Activated CD8-positive, alpha-beta memory T cell treated with anti-CD3 and anti-CD28 coated beads for 24 hours (primary cell): Measurements from ENCODE around the gene HAGH.
A peak's percentile ranks its signal among the peaks of the same experiment; 100 is the strongest.
"Not testable (repeated sequence)": the region's sequence is repeated elsewhere in the genome, so short reads cannot be mapped to it uniquely, and the experiment has no call there.

Experiments
- DNase-seq: peaks from one replicate; pipeline ENCODE4 v3.0.0-alpha.2; 2020

The HAGH gene

DNA sequence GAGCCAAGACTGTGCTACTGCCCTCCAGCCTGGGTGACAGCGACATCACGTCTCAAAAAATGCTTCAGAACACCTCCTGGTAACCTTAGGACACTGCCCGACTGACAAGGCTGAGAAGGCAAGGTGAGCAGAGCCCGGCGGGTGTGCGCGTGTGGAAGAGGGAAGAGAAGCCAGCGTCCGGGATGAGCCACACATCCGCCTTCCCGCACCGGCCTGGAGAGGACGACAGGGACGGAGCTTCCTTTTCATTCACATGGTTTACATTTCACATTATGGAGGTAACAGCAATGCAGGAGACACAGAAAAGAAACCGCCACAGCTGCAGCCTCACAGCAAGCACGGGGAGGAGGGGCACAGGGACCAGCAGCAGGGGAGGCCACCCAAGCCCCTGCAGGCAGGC is 16.5 kb downstream of the HAGH start:
- DNase-seq: no peak

DNA sequence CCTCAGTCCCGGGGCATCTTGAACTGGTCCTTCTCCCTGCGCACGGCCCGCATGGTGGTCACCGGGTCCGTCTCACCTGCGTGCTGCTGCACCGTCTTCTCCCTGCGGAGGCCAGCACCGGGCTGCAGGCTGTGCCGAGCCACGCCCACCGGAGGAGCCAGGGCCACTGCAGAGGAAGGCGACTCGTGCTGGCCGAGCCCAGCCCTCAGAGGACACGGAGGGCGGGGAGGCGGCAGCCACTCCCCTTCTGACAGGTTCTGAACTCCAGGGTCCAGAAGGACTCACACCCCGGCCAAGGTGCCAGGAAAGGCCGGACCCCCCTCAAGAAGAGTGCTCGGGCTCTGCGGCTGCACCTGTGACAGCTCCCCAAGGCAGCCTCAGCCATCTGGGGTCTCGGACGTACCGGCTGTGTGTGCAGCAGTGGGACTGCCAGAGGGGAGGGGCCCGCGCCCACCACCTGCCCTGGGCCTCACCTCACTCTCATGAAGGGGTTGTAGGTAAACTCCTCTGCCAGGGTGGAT is 17.3 kb downstream of the HAGH start:
- DNase-seq: no peak

DNA sequence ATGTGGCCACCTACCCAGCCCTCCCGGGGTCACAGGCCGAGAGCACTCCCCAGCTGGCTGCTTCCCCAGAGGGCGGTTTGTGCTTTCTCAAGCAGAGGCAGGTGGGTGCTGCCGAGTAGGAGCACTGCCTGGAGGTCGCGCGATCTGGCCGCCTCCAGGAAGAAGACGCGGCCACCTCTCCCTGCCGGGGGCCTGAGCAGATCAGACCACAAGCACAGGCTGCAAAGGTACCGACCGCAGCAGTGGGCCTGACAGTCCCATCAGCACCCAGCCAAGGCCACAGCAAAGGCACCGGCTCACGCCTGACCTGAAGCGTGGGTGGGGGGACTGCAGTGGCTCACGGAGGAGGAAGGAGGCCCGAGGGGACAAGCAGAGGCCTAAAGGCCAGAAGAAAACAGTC is 17.9 kb downstream of the HAGH start:
- DNase-seq: no peak

DNA sequence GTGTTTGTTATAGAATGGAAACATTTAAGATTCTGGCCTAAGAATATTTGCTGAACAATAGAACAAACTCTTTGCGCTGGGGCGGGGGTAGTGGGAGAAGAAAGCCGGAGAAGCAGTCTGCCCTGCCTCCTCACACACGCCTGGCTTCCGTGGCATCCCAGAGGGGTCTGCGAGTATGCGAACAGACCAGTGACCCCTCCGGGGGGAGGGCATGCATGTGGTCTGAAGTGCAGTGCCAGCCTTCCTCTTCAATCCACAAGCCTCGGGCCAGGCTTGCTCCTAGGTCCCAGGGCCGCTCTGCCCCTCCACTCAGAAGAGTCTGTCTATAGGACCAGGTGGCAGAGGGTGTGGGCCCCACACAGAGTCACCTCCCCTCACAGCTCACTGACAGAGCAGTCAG is 19.0 kb downstream of the HAGH start:
- DNase-seq: no peak

DNA sequence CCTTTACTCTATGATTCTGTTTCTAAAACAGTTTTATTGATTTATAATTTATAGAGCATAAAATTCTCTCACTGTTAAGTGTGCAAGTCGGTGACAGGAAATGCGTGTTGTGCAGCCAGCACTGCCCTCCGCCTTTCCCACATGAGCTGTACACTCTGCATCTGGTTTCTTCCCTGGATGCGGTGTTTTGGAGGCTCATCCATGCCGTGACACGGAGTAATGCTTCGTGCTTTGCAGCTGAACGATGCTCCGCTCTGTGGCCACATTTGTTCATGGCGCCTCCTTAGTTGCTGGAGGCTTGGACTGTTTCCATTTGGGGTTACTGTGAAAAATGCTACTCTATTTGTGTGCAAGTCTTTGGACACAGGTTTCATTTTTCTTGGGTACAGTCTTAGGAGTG is 25.9 kb downstream of the HAGH start:
- DNase-seq: no peak

DNA sequence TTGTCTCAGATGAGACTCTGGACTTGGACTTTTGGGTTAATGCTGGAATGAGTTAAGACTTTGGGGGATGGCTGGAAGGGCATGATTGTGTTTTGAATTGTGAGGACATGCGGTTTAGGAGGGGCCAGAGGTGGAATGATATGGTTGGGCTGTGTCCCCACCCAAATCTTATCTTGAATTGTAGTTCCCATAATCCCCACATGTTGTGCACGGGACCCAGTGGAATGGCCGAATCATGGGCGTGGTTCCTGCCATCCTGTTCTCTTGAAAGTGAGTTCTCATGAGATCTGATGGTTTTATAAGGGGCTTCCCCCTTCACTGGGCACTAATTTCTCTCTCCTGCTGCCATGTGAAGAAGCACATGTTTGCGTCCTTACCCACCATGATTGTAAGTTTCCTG is 27.4 kb downstream of the HAGH start:
- not testable (repeated sequence) for DNase-seq

GRCh38 chr16:1794908-1795666 is 31.5 kb downstream of the HAGH start:
- DNase-seq: no peak

GRCh38 chr16:1794221-1794871 is 32.3 kb downstream of the HAGH start:
- no peak for DNase-seq

DNA sequence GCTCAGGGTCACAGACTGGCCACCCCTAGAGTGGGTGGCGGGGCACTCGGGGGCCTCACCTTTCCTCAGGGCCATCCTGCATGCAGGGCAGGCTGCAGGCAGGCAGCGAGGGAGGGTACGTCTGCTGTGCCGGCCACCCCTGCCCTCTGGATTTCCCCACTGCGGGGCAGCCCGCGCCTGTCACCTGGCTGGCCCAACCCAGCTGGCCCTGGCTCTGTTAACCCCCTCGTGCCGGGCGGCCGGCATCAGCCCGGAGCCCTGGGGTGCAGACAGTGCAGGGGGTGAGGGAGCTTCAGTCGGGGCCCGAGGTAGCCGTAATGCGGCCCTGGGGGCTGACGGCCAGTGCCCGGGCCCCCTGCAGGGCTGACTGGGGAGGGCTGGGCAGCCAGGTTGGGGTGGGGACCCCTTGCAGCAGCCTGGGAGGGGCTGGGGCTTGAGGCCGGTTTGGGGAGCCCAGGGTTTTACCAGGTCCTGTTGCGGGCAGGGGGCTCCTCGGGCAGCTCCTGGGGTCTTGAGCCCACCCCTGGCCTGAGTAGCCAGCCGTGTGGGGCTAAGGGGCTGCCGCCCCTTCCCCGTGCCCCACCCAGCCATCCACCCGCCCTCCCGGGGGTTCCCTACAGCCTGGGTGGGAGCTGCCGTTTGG is 32.9 kb downstream of the HAGH start, which contains the start of gene IGFALS:
IGFALS (minus strand) TSS at position 128 of the 643 bp plus-strand sequence; CDS start at position 75, 53 bp downstream.
- no peak for DNase-seq

GRCh38 chr16:1792836-1793577 is 33.6 kb downstream of the HAGH start:
- no peak for DNase-seq

DNA sequence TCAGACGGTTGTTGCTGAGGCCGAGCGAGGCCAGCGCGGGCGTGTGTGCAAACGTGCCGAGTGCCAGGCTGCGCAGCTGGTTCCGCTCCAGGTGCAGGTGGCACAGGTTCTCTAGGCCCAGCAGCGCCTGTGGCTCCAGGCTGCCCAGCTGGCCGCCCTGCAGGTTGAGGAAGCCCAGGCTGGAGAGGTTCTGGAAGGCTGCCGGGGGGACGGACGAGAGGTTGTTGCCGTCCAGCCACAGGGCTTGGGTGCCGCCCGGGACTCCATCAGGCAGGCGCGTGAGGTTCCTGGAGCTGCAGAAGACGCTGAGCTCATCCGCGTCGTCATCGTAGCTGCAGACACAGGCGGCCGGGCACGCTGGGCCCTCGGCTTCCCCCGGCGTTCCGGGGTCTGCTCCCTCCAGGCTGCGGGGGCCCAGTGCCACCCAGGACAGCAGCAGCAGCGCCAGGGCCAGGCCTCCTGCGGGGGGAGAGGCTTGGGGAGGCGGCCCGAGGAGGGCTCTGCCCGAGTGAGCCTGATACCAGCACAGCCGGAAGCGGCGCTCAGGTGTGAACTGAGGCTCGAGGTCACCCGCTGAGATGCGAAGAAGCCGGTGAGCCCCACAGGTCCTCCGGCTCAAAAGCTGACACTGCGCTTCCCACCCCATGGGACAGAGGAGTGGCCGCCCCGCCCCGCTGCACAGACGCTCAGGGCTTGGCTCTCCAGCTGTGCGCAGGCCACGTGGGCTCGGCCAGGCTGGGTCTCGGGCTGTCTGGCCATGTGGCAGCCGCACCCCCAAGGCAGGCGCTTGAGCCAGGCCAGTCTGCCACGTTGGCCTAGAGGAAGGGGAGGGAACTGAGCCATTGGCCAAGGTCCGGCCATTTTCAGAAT is 34.4 kb downstream of the HAGH start:
- DNase-seq: no peak

GRCh38 chr16:1791256-1791942 is 35.2 kb downstream of the HAGH start:
- no peak for DNase-seq

DNA sequence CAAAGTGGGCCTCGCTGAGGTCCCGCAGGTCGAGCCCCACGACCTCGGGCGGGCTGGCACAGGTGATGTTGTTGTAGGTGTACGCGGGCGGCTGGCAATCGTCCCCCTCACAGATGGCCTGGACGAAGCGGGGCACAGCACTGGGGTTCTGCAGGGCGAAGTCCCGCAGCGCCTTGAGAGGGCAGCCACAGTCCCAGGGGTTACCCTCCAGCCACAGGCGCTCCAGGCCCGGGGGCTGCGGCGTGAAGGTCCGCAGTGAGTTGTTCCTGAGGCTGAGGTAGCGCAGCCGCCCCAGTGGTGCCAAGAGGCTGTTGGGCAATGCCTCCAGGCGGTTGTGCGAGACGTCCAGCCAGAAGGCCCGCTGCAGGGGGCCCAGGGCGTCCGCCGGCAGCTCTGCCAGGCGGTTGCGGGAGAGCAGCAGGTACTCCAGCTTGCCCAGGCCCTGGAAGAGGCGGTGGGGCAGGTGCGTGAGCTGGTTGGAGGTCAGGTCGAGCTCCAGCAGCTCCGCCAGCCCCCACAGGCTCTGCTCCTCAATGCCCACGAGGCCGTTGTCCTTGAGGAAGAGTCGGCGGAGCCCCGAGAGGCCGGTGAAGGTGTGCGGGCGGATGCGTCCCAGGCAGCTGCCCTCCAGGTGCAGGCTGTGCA is 35.9 kb downstream of the HAGH start:
- no peak for DNase-seq

DNA sequence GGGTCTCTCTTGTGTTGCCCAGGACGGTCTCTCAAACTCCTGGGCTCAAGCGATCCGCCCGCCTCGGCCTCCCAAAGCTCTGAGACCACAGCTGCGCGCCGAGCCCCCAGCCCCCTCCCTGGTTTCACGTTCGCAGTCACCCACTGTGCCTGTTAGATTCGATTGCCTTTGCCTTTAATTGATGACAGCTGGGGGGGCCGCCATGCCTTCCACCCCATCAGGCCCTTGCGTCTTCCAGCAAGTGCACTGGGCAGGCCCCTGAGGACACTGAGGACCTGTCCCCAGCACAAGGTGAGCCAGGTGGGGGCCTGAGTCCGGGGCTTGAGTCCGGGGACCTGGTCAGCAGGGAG is 36.4 kb downstream of the HAGH start:
- no peak for DNase-seq

DNA sequence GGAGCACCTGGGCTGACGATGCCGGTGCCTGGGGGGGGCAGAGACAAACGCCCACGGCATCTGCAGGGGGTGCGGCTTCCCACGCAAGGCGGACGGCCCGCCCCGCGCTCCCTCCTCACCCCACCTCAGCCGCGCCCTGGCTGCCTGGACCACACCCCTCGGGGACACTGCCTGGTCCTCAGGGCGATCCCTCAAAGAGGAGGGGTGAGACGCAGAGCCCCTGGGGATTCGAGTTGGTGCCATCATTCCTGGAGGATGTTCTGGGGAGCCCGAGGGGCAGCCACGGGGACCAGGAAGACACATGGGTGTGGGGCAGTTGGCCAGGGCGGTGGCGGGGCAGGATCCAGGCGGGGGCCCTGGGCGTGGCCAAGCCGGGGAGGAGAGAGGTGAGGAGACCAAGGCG is 37.0 kb downstream of the HAGH start:
- DNase-seq: no peak

DNA sequence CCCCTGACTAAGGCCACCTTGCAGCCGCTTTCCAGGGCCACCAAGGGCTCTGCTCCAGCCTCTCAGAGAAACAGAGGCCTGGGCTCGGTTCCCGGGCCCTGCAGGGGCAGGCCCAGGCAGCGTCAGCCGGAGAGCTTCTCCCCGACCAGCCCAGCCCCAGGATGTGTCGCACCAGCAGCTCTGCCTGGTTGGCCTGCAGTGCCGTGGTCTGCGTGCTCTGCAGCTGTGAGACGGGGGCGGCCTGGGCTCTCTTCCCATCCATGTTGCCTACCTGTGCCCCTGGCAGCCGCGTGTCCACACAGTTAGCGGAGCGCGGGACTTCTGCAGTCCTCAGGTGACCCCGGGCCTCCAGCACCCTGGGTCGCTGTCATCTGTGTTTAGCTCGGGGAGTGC is 37.9 kb downstream of the HAGH start:
- DNase-seq: no peak

DNA sequence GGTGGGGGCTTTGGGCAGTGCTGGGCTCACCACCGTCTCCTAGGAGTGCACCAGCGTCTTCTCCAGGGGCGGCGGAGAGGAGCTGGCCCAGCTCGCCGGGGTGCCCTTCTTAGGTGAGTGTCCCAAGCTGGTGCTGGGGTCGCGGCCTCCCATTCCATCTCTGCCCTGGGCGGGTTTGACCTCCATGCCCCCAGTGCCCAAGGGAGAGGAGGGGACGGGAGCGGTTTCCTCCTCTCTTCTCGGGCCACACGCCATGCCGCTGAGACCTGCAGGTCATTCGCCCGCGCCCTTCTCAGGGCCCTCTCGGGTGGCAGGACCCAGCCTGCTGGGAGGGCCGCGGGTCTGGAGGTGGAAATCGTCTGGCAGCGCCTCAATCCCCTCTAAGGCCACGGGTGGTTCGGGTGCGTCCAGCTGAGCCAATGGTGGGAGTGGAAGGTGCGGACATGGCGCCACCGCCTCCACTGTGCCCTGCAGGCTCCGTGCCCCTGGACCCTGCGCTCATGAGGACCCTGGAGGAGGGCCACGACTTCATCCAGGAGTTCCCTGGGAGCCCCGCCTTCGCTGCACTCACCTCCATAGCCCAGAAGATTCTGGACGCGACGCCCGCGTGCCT is 38.4 kb downstream of the HAGH start:
- no peak for DNase-seq

DNA sequence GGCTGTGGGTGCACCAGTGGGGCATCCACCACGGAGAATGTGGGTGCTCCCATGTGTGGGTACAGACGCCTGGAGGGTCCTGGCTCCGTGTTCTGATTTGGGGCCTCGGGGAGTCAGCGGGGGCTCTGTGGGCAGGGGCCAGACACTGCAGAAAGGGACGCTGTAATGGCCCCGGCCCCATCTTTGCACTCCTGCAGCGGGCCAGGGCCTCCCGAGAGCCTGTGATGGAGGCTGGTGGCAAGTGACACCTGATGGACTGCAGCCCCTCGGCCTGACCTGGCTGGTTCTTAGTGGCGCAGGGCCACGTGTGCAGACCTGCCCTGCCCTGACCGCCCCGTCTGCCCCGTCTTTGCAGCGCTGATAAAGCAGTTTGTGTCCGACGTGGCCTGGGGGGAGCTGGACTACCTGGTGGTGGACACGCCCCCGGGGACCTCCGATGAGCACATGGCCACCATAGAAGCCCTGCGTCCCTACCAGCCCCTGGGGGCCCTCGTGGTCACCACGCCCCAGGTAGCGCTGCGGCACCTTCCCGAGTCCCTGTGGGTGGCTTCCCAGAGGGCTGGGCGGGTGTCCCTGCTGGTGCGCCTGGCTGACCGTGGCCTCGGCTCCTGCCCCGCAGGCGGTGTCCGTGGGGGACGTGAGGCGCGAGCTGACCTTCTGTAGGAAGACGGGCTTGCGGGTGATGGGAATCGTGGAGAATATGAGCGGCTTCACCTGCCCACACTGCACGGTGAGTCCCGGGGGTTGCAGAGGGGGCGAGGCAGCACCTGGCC is 39.1 kb downstream of the HAGH start:
- DNase-seq: peak; percentile 50

DNA sequence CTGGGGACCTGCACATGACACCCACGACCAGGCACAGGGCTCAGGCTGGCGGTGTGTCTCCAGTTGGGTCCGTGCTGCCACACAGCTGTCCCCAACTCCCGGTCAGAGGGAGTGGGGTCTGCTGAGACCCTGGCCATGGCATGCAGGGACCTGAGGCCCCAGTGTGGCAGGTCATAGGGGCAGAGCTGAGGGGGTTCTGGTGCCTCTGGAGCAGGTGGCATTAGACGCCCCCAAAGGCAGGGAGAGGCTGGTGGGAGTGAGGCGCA is 39.6 kb downstream of the HAGH start:
- peak; percentile 51 for DNase-seq
